SJSA1 (cell line): ENCODE data around the gene CASP2. TPM values are rescaled to one million over a fixed set of nuclear protein-coding genes. Genes with fewer than 3 reads are reported as not detected.

Experiments
- DNase-seq, 2 experiments: peaks; one replicate each; pipeline ENCODE4 v3.0.0-alpha.2; 2015 to 2020; ENCODE audit warnings: low spot score in 2 of 2, low read depth in 1 of 2
- H3K27ac ChIP-seq: fragments of 250-450 bp; sonication (Bioruptor Pico); 2 replicates; pipeline ENCODE4 v1.5.1; 2020; ENCODE audit warnings: mild to moderate bottlenecking, moderate library complexity
- H3K27me3 ChIP-seq: fragments of 250-450 bp; sonication (Bioruptor Pico); replicated peaks from 2 replicates; pipeline ENCODE4 v1.5.1; 2020; ENCODE audit warnings: mild to moderate bottlenecking, moderate library complexity
- H3K36me3 ChIP-seq: fragments of 250-450 bp; sonication (Bioruptor Pico); 2 replicates; pipeline ENCODE4 v1.5.1; 2020; ENCODE audit warnings: mild to moderate bottlenecking
- H3K4me1 ChIP-seq: fragments of 250-450 bp; sonication (Bioruptor Pico); replicated peaks from 2 replicates; pipeline ENCODE4 v1.6.1; 2021; ENCODE audit warnings: mild to moderate bottlenecking
- H3K4me3 ChIP-seq: fragments of 250-450 bp; sonication (Bioruptor Pico); 2 replicates; pipeline ENCODE4 v1.5.1; 2020; ENCODE audit warnings: mild to moderate bottlenecking
- H3K9me3 ChIP-seq: fragments of 250-450 bp; sonication (Bioruptor Pico); replicated peaks from 2 replicates; pipeline ENCODE4 v1.5.1; 2020; ENCODE audit warnings: mild to moderate bottlenecking
- total RNA-seq: library from RNA; depleted of rRNA; stranded (reverse); fragments of >200 nt; shearing (Covaris generic); gene quantifications from 2 replicates; pipeline ENCODE4 v1.2.3, GENCODE V29; 2014

The CASP2 gene
- total RNA-seq, 1 experiment from 2014 or later = 20.5 TPM

DNA sequence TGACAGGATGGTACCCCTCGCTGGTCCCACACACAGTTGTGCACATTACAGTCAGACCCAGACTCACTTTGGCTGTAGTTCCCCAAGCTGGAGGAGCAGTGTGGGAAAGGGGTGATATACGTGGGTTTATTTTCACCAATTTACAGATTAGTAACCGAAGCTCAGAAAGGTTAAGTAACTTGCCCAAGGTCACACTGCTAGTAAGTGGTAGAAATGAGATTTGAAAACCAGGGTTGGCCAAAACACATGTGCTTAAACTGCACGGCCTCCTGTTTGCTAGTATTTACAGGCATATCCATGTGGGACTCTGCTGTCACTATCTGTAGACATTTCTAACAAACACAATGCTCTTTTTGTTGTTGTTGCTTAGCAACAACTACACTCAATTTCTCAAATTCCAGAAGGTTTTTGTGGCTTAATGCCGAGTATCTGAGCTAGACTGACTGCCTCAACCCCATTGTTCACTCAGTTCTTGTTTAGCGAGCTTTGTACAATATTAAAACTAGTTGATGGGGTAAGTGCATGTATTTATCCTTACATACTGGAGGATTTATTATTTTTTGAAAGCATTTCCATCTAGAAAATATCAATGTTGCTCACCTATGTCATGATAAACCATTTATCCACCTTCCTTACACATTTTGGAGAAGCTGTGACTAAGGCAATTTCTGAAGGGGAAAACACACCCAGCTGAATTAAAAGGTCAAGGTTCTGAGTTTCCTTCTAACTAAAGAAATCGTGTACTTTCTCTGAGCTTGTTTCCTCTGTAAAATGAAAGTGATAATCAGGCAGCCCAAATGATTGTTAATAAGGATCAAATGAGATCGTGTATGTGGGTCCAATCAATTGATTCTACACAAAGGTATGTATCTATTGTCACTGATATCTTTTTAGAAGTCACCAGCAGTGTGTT is 8.7 kb upstream of the CASP2 start:
- Histone ChIP-seq H3K4me3 (no peak overlapping the region), H3K4me1 (peaks cover 13% of the 10 kb centered on the region), H3K27ac (peak overlapping the region; percentile 52), H3K27me3 (no peaks in the 10 kb centered on the region), H3K9me3 (no peaks in the 10 kb centered on the region), H3K36me3 (no peaks in the 10 kb centered on the region)
- peak in 1 of 2 experiments; percentile 68 for DNase-seq

DNA sequence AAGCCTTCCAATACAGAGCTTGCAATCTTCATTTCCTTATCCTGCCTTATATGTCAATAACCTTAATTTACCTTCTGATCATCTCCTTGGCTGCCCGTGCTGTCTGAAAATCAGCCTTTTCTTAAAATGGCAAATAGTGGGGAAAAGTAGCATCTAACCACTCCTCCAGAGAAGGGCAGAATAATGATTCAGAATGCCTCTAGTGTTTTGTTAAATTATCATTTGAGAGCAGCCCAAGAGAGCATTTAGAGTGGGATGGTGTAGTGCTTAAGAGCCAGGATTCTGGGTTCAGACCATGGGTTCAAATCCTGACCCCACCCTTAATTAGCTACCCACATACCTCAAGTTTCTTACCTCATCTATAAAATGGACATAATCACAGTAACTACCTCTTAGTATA is 8.0 kb upstream of the CASP2 start:
- peaks cover 13% of the 10 kb centered on the region for H3K4me1 ChIP-seq
- no peak overlapping the region for H3K27ac ChIP-seq

DNA sequence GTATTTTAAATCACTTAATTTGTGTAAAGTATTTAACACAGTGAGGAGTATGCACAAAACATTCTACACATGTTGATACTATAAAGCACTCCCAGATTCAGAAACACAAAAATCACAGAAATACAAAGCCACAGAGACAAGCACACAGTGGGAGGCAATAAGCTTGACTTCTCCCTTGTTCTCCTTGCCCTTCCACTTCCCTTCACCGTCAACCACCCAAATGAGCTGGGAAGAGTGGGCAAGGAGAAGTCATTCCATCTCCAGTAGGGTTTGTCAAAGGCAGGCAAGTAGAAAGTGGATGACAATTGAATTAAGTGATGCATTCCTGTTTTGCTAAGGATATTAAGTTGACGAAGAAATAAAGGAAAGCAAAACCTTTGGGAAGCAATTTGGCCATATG is 7.6 kb upstream of the CASP2 start:
- H3K36me3 ChIP-seq = no peaks in the 10 kb centered on the region
- no peak overlapping the region for H3K27ac ChIP-seq
- no peak for DNase-seq
- no peaks in the 10 kb centered on the region for H3K27me3 ChIP-seq
- no peak overlapping the region for H3K4me3 ChIP-seq
- H3K4me1 ChIP-seq = peaks cover 13% of the 10 kb centered on the region
- H3K9me3 ChIP-seq = no peaks in the 10 kb centered on the region

More for the DNA sequence above, 8.0 kb upstream of the CASP2 start:
- H3K4me3 ChIP-seq = no peak overlapping the region
- H3K36me3 ChIP-seq = no peaks in the 10 kb centered on the region
- no peaks in the 10 kb centered on the region for H3K27me3 ChIP-seq
- no peaks in the 10 kb centered on the region for H3K9me3 ChIP-seq
- no peak for DNase-seq

DNA sequence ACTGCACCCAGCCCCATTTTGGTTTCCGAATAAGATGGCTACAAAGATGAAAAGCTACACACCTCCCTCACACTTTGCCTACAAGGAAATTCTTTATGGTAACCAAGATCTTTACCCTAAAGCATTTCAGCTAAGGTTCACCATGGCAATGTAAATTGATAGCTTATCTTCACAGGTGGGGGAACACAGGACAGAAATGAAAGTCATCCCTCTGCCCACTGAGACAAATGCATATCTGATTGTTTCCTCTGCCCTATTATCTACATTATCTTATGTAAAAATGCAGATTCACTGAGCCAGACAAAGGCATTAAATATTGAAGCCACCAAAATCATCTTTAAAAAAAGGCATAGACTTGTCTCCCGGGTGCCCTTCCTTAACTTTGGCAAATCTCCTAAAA is 6.6 kb upstream of the CASP2 start:
- no peak for DNase-seq
- Histone ChIP-seq H3K4me1 (peaks cover 13% of the 10 kb centered on the region), H3K4me3 (no peak overlapping the region), H3K9me3 (no peaks in the 10 kb centered on the region), H3K27ac (no peak overlapping the region), H3K27me3 (no peaks in the 10 kb centered on the region), H3K36me3 (no peaks in the 10 kb centered on the region)

DNA sequence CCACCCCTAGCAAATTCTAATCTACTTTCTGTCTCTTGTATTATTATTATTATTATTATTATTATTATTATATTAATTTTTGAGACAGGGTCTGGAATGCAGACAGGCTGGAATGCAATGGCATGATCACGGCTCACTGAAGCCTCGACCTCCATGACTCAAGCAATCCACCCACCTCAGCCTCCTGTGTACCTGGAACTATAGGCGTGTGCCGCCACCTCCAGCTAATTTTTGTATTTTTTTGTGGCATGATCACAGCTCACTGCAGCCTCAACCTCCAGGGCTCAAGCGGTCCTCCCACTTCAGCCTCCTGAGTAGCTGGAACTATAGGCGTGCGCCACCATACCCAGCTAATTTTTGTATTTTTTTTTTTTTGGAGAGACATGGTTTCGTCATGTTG is 6.0 kb upstream of the CASP2 start:
- H3K4me1 ChIP-seq = peaks cover 13% of the 10 kb centered on the region
- no peak overlapping the region for H3K4me3 ChIP-seq
- DNase-seq = no peak
- H3K27me3 ChIP-seq = no peaks in the 10 kb centered on the region
- H3K9me3 ChIP-seq = no peaks in the 10 kb centered on the region
- no peak overlapping the region for H3K27ac ChIP-seq
- H3K36me3 ChIP-seq = no peaks in the 10 kb centered on the region

DNA sequence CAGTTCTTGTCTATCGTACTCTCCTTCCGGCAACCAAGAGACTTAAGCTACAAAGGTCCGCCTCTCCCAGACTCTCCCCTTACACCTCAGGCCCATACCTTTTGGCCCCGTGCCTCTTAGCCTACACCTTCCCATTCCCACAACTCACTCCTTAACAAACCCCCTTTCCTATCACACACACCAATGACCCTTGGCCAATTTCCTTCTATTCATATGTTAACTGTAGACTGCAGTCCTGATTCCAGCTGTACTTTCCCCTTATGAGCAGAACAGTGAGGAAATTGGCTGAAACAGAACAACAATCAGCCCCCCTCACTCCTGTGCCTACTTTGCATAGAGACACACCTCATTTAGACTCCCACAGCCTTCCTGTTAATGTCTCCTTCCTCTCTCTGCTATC is 4.8 kb upstream of the CASP2 start:
- Histone ChIP-seq H3K27me3 (no peaks in the 10 kb centered on the region), H3K4me3 (no peak overlapping the region), H3K9me3 (peaks cover 2% of the 10 kb centered on the region; the same call in 1 of the 2 replicates), H3K36me3 (peaks cover 2% of the 10 kb centered on the region), H3K4me1 (peaks cover 17% of the 10 kb centered on the region), H3K27ac (no peak overlapping the region)
- DNase-seq = no peak

DNA sequence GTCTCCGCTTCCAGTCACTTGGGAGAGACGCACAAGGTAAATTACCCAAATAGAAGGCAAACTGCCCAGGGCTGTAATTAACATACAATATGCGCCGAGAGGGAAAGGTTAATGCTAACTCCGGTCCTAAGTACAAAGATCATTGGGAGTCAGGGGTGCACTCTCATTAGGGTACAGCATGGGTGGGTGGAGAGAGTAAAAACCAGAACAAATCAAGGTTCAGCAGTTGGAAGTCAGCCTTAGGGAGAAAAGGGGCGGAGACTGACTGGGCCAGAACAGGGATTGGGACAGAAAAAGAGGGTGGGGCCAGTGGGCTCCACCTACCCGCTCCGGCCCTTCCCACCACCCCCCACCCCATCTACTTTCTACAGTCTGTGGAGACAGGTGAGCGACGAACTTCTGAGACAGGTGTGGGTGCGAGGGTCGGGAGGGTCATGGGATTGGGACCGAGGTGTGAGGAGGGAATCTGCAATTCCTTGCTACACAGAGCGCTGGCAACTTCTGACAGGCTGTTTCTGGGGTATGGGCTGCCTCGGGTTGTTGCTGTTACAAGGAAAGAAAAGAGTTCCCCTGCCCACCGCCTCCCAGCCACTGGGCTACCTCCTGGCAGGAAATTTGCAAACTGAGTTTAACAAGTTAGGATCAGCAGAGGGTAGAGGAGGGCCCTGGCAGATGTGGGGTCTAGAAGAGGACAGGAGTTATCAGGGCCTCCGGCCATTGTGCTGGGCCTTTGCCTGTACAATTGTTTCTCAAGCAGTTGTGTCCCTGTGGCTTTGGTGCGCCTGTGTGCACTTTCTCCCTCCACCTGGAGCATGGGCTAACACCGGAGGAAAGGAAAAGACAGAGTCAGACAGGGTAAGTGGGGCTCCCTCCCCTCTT is 3.3 kb upstream of the CASP2 start, which contains the start of gene TMEM139:
Gene TMEM139 (plus strand): TSS at position 368 of the 879 bp plus-strand sequence. CDS start 1,000 bp downstream, outside the sequence.
- Histone ChIP-seq H3K9me3 (peaks cover 2% of the 10 kb centered on the region; the same call in 1 of the 2 replicates), H3K27ac (no peak within 1 kb of the TSS), H3K4me1 (peaks cover 14% of the 10 kb centered on the region), H3K36me3 (peaks cover 6% of the 10 kb centered on the region), H3K27me3 (no peaks in the 10 kb centered on the region), H3K4me3 (no peak within 1 kb of the TSS)
- no peak for DNase-seq

DNA sequence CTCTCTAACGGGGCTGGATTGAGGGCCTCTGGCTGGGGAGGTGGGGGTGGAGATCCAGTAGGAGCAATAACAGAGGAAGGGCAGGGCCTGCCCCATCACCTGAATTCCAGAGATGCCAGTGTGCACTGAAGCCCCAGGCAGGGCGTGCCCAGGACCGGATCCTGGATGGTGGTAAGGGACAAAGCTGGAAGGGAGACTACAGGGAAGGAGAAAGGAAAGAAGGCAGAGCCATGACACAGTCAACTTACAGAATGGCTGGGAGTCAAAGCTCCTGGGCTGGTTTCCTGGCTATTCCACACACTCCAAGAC is 2.7 kb upstream of the CASP2 start:
- DNase-seq = no peak
- peaks cover 2% of the 10 kb centered on the region; the same call in 1 of the 2 replicates for H3K9me3 ChIP-seq
- no peaks in the 10 kb centered on the region for H3K27me3 ChIP-seq
- H3K27ac ChIP-seq = no peak overlapping the region
- no peak overlapping the region for H3K4me3 ChIP-seq
- H3K36me3 ChIP-seq = peaks cover 11% of the 10 kb centered on the region
- H3K4me1 ChIP-seq = peaks cover 14% of the 10 kb centered on the region

DNA sequence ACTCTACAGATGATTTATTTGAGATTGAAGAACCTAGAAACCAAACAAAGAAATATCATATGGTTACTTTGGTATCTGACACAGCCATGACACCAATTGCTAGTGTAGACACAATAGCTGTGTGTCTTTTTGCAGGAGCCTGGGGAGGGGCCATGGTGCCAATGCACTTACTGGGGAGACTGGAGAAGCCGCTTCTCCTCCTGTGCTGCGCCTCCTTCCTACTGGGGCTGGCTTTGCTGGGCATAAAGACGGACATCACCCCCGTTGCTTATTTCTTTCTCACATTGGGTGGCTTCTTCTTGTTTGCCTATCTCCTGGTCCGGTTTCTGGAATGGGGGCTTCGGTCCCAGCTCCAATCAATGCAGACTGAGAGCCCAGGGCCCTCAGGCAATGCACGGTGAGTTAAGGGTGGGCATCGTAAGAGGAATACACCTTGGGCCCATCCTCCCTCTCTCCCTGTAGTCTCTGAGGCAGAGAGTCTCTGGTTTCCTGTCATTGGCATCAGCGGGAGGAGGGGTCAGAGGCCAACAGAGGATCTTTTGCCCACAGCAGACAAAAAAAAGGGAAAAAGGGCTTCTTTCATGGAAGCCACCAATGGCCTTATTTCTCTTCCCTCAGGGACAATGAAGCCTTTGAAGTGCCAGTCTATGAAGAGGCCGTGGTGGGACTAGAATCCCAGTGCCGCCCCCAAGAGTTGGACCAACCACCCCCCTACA is 2.2 kb upstream of the CASP2 start:
- Histone ChIP-seq H3K9me3 (peaks cover 2% of the 10 kb centered on the region; the same call in 1 of the 2 replicates), H3K27ac (no peak overlapping the region), H3K27me3 (no peaks in the 10 kb centered on the region), H3K36me3 (peaks cover 16% of the 10 kb centered on the region), H3K4me1 (peaks cover 17% of the 10 kb centered on the region), H3K4me3 (no peak overlapping the region)
- DNase-seq = no peak

DNA sequence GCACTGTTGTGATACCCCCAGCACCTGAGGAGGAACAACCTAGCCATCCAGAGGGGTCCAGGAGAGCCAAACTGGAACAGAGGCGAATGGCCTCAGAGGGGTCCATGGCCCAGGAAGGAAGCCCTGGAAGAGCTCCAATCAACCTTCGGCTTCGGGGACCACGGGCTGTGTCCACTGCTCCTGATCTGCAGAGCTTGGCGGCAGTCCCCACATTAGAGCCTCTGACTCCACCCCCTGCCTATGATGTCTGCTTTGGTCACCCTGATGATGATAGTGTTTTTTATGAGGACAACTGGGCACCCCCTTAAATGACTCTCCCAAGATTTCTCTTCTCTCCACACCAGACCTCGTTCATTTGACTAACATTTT is 1.6 kb upstream of the CASP2 start:
- H3K4me1 ChIP-seq = peaks cover 17% of the 10 kb centered on the region
- H3K27me3 ChIP-seq = no peaks in the 10 kb centered on the region
- DNase-seq = no peak
- no peak overlapping the region for H3K27ac ChIP-seq
- H3K36me3 ChIP-seq = peaks cover 22% of the 10 kb centered on the region
- no peak overlapping the region for H3K4me3 ChIP-seq
- H3K9me3 ChIP-seq = peaks cover 2% of the 10 kb centered on the region; the same call in 1 of the 2 replicates

DNA sequence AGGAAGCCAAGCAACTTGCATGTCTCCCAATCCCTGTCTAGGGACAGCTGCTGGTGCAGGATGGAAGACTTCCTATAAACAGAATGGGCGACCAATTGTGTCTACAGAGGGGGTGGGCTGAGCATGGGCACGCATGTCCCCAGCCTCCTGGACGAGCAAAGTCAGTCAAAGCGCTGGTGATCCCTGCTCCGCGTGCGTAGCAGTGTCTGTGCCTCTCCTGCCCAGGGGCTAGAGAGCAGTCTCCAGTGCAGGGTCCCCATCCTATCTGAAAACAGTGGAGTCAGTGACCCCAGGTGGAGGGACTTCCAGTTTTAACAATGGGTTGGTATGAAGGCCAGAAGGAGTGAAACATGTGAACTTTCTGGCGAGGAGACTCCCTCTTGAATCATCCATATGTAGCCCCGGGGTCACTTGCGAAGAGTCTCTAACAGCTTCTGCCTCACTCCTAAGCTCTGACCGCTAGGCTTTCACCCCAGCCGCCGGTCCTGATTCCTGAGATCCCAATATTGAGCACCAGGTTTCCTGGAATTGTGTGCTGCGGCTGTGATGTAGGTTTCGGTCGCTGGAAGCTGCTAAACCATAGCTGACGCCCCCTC is 714 bp upstream of the CASP2 start:
- Histone ChIP-seq H3K4me3 (peak overlapping the region; percentile 85), H3K27me3 (no peaks in the 10 kb centered on the region), H3K36me3 (peaks cover 29% of the 10 kb centered on the region), H3K9me3 (peaks cover 2% of the 10 kb centered on the region; the same call in 1 of the 2 replicates), H3K27ac (peak overlapping the region; percentile 27; the same call in 1 of the 2 replicates), H3K4me1 (peaks cover 17% of the 10 kb centered on the region)
- DNase-seq = no peak

DNA sequence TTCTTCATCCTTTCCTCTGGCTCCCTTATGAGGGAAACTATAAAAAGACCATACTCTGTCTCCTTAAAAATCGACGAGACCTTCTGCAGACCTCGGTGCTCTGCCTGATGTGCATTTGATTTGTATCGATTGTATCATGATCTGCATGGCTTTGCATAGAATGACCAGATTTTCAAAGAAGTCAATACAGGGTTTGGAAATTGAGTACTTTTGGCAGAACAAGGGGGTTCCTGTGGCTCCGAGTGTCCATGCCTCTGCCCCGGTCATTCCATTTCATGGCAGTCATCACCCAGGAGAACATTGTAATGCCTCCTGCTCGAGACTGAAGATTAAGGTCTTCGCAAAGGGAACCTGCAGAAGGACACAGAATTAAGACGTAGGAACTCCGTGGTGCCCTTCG is 685 bp downstream of the CASP2 start:
- Histone ChIP-seq H3K27me3 (no peaks in the 10 kb centered on the region), H3K9me3 (peaks cover 2% of the 10 kb centered on the region; the same call in 1 of the 2 replicates), H3K4me1 (peaks cover 17% of the 10 kb centered on the region), H3K4me3 (peak overlapping the region; percentile 85), H3K36me3 (peaks cover 41% of the 10 kb centered on the region), H3K27ac (peak overlapping the region; percentile 84)
- no peak for DNase-seq

DNA sequence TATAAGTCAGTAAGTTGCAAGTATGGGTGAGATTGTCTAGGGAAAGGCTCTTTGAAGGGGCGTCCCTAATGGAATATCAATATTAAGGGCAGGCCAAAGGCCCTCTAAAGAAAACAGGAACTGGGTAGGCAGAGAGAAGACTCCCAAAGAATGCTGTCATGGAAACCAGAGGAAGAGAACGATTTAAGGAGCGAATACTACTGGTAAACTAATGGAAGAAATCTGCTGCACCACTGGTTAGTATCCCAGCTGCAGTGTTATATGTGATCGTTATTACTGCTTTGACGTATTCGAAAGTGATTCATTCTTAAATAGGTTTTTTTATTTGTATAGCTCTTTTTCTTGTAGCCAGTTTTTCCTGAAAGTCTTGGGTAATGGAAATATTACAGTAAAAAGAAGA is 1.3 kb downstream of the CASP2 start:
- Histone ChIP-seq H3K9me3 (peaks cover 2% of the 10 kb centered on the region; the same call in 1 of the 2 replicates), H3K4me3 (peak overlapping the region; percentile 85), H3K27me3 (no peaks in the 10 kb centered on the region), H3K4me1 (peaks cover 17% of the 10 kb centered on the region), H3K27ac (no peak overlapping the region), H3K36me3 (peaks cover 47% of the 10 kb centered on the region)
- DNase-seq = peak in 1 of 2 experiments; percentile 7
